WTC11 (cell line): Measurements from ENCODE around the gene RSRP1. TPM values are rescaled to one million over a fixed set of nuclear protein-coding genes. Genes with fewer than 3 reads are reported as not detected.
A peak's percentile ranks its signal among the peaks of the same experiment; 100 is the strongest.

Experiments used
- ATAC-seq: fragments of 200-7000 bp; cut with Tn5 transposase; 2 replicates; pipeline ENCODE4 v1.10.0; 2021; ENCODE audit warnings: mild to moderate bottlenecking, moderate library complexity
- CTCF ChIA-PET: fragments of 300-600 bp; sonication (Branson Sonifier 250); formaldehyde crosslinking; loops from one replicate; lab custom pipeline; 2021; ENCODE audit warnings: antibody characterized with exemption; lab: Charles Lee
- POLR2A ChIA-PET: fragments of 350-600 bp; sonication (Branson Sonifier 250); formaldehyde crosslinking; loops from one replicate; lab custom pipeline; 2021; ENCODE audit warnings: antibody characterized with exemption; lab: Charles Lee
- DNase-seq: peaks from one replicate; pipeline ENCODE4 v3.0.0; 2021; ENCODE audit warnings: low spot score
- H3K27ac Mint-ChIP-seq: 2 replicates; pipeline ENCODE4 v1.8.0; 2021; ENCODE audit warnings: mixed read lengths
- H3K27me3 Mint-ChIP-seq: 2 replicates; pipeline ENCODE4 v1.8.0; 2021; ENCODE audit warnings: low read depth, mild to moderate bottlenecking, moderate library complexity, mixed read lengths
- H3K36me3 Mint-ChIP-seq: 2 replicates; pipeline ENCODE4 v1.8.0; 2021; ENCODE audit warnings: mixed read lengths
- H3K4me1 Mint-ChIP-seq: 2 replicates; pipeline ENCODE4 v1.8.0; 2022; ENCODE audit warnings: mixed read lengths
- H3K4me3 Mint-ChIP-seq: 2 replicates; pipeline ENCODE4 v1.8.0; 2021; ENCODE audit warnings: mild to moderate bottlenecking, moderate library complexity, mixed read lengths
- H3K9me3 Mint-ChIP-seq: 2 replicates; pipeline ENCODE4 v1.8.0; 2021; ENCODE audit warnings: mixed read lengths
- CREM ChIP-seq: sonication (generic); formaldehyde crosslinking; IDR thresholded peaks from 2 replicates; pipeline ENCODE4 v1.8.1; 2022; ENCODE audit warnings: mild to moderate bottlenecking, missing genetic modification reagents, moderate library complexity
- FOXJ3 ChIP-seq: sonication (generic); formaldehyde crosslinking; IDR thresholded peaks from 2 replicates; pipeline ENCODE4 v1.9.0; 2021; ENCODE audit warnings: missing genetic modification reagents, mild to moderate bottlenecking, borderline replicate concordance
- FOXK1 ChIP-seq: sonication (generic); formaldehyde crosslinking; IDR thresholded peaks from 2 replicates; pipeline ENCODE4 v1.8.0; 2022; ENCODE audit warnings: mild to moderate bottlenecking, moderate library complexity, missing genetic modification reagents
- GRHL2 ChIP-seq: fragments of 250-450 bp; sonication (Bioruptor Pico); IDR thresholded peaks from 2 replicates; pipeline ENCODE4 v1.8.0; 2022; ENCODE audit warnings: mild to moderate bottlenecking, moderate library complexity; ENCODE audit not compliant: insufficient replicate concordance, severe bottlenecking
- GTF2I ChIP-seq: fragments of 250-450 bp; sonication (Bioruptor Pico); conservative IDR thresholded peaks from 2 replicates; pipeline ENCODE4 v1.4.0; 2021; ENCODE audit warnings: mild to moderate bottlenecking
- IRF2 ChIP-seq: sonication (generic); formaldehyde crosslinking; IDR thresholded peaks from 2 replicates; pipeline ENCODE4 v1.8.0; 2022; ENCODE audit warnings: low read depth, missing genetic modification reagents, borderline replicate concordance
- KAT7 ChIP-seq: sonication (generic); formaldehyde crosslinking; IDR thresholded peaks from 2 replicates; pipeline ENCODE4 v1.8.1; 2023; ENCODE audit warnings: missing genetic modification reagents, mild to moderate bottlenecking, borderline replicate concordance
- MXD4 ChIP-seq: fragments of 250-450 bp; sonication (Bioruptor Pico); IDR thresholded peaks from 2 replicates; pipeline ENCODE4 v1.8.0; 2021; ENCODE audit warnings: mild to moderate bottlenecking, moderate library complexity, borderline replicate concordance
- MYBL2 ChIP-seq: sonication (generic); formaldehyde crosslinking; IDR thresholded peaks from 2 replicates; pipeline ENCODE4 v1.8.1; 2023; ENCODE audit warnings: mild to moderate bottlenecking, moderate library complexity, missing genetic modification reagents
- OVOL2 ChIP-seq: fragments of 250-450 bp; sonication (Bioruptor Pico); IDR thresholded peaks from 2 replicates; pipeline ENCODE4 v1.9.0; 2021; ENCODE audit warnings: mild to moderate bottlenecking, borderline replicate concordance
- SOX15 ChIP-seq: fragments of 250-450 bp; sonication (Bioruptor Pico); IDR thresholded peaks from 2 replicates; pipeline ENCODE4 v1.9.0; 2021; ENCODE audit warnings: mild to moderate bottlenecking
- SP1 ChIP-seq: sonication (generic); formaldehyde crosslinking; conservative IDR thresholded peaks from 2 replicates; pipeline ENCODE4 v1.8.1; 2022; ENCODE audit warnings: missing genetic modification reagents
- TEAD1 ChIP-seq: sonication (generic); formaldehyde crosslinking; IDR thresholded peaks from 2 replicates; pipeline ENCODE4 v1.8.0; 2022; ENCODE audit warnings: mild to moderate bottlenecking, missing genetic modification reagents
- TEAD4 ChIP-seq: sonication (generic); formaldehyde crosslinking; IDR thresholded peaks from 2 replicates; pipeline ENCODE4 v1.8.0; 2022; ENCODE audit warnings: mild to moderate bottlenecking, missing genetic modification reagents
- ZNF121 ChIP-seq: sonication (generic); formaldehyde crosslinking; IDR thresholded peaks from 2 replicates; pipeline ENCODE4 v1.8.0; 2023; ENCODE audit warnings: missing genetic modification reagents
- ZNF396 ChIP-seq: fragments of 250-450 bp; sonication (Bioruptor Pico); IDR thresholded peaks from 2 replicates; pipeline ENCODE4 v1.8.0; 2021; ENCODE audit warnings: mild to moderate bottlenecking, moderate library complexity, borderline replicate concordance
- ZNF416 ChIP-seq: fragments of 250-450 bp; sonication (Bioruptor Pico); IDR thresholded peaks from 2 replicates; pipeline ENCODE4 v1.9.0; 2021; ENCODE audit warnings: mild to moderate bottlenecking, inconsistent platforms
- total RNA-seq: library from RNA; stranded (reverse); gene quantifications from 3 replicates; pipeline ENCODE4 v1.2.3, GENCODE V29; 2021
- TF ChIP-seq, protein P1 (sequence below): sonication (generic); formaldehyde crosslinking; IDR thresholded peaks from 2 replicates; pipeline ENCODE4 v1.8.0; 2022; ENCODE audit warnings: mild to moderate bottlenecking, missing genetic modification reagents
- TF ChIP-seq, protein P2 (sequence below): fragments of 250-450 bp; sonication (Bioruptor Pico); IDR thresholded peaks from 2 replicates; pipeline ENCODE4 v1.9.0; 2021; ENCODE audit warnings: mild to moderate bottlenecking
- TF ChIP-seq, protein P3 (sequence below): fragments of 250-450 bp; sonication (Bioruptor Pico); IDR thresholded peaks from 2 replicates; pipeline ENCODE4 v1.9.0; 2021; ENCODE audit warnings: mild to moderate bottlenecking
- TF ChIP-seq, protein P4 (sequence below): sonication (generic); formaldehyde crosslinking; IDR thresholded peaks from 2 replicates; pipeline ENCODE4 v1.8.1; 2022; ENCODE audit warnings: low read depth, missing genetic modification reagents, borderline replicate concordance
- TF ChIP-seq, protein P5 (sequence below): sonication (generic); formaldehyde crosslinking; IDR thresholded peaks from 2 replicates; pipeline ENCODE4 v1.8.0; 2022; ENCODE audit warnings: mild to moderate bottlenecking, missing genetic modification reagents
- TF ChIP-seq, protein P6 (sequence below): fragments of 250-450 bp; sonication (Bioruptor Pico); IDR thresholded peaks from 2 replicates; pipeline ENCODE4 v2.1.2; 2022; ENCODE audit warnings: mild to moderate bottlenecking, moderate library complexity
- TF ChIP-seq, protein P7 (sequence below): fragments of 250-450 bp; sonication (Bioruptor Pico); IDR thresholded peaks from 2 replicates; pipeline ENCODE4 v1.8.0; 2021; ENCODE audit warnings: mild to moderate bottlenecking
- TF ChIP-seq, protein P8 (sequence below): sonication (generic); formaldehyde crosslinking; IDR thresholded peaks from 2 replicates; pipeline ENCODE4 v1.8.1; 2023; ENCODE audit warnings: mild to moderate bottlenecking, missing genetic modification reagents

The RSRP1 gene
- total RNA-seq, 1 experiment from 2014 or later = 78.1 TPM

DNA sequence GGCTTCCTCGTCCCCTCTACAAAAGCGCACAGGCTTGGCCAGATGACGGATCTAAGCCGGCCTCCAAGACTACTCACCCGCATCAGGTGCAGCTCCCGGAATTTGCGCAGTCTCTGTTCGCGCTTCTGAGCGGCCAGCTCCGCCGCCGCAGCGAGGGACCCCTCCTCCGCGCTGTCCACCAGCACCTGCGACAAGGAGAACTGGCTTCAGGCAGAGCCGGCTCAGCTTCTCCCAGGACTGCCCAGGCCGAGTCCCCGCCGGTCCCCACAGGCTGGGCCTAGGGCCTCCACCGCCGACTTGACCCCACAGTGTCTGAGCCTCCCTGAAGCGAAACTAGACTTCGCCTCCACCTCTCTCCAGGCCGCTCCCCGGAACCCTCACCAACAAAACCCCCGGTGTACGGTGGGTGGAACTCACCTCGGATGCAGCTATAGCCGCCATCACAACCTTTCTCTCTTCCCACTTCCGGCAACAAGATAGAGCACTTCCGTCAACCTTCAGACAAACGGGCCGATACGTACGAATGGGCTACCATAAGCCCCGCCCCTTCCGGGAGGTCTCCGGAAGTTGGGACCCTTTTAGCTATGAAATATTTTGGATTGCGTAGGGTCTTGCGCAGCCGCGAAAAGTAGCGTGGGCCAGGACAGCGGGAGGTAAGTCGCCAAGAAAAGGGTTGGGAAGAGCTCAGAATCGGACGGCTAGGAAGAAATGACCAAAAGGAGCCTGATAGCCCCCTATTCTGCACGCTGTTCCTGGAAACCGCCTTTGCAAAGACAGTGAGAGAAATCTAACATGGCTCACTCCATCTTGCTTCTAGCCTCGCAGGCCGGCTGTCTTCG lies 15.0 kb downstream of the RSRP1 start, which contains the start of gene SYF2:
TSS of gene SYF2 (minus strand) at position 476 of the 839 bp plus-strand sequence. CDS start at position 441, 35 bp downstream.
- Mint-ChIP-seq H3K27me3 (no peaks in the 10 kb centered on the region), H3K27ac (no peak within 1 kb of the TSS; the same call in 1 of the 2 replicates), H3K4me3 (no peak within 1 kb of the TSS), H3K4me1 (peaks cover 14% of the 10 kb centered on the region), H3K9me3 (no peaks in the 10 kb centered on the region), H3K36me3 (peaks cover 31% of the 10 kb centered on the region)
- ChIA-PET CTCF (interaction anchor here (0.9 to 1.9 kb wide), 9 partner anchors 9 to 544 kb away, joined by 3 to 11 read pairs (median 4); partner anchors contain the start of gene RSRP1), POLR2A (interaction anchor here (0.6 to 2.4 kb wide), 6 partner anchors 16 to 797 kb away, joined by 3 to 21 read pairs (median 3); partner anchors contain the start of genes CLIC4 and RSRP1)
- DNase-seq (peak; percentile 89), ATAC-seq (peak; percentile 76)
- TF ChIP-seq MYBL2 (CRISPR knock-in tag) = peak; percentile 72; the same call in 1 of the 2 replicates
- no peak for TF ChIP-seq CREM (CRISPR knock-in tag)
- no peak for TF ChIP-seq FOXJ3
- TF ChIP-seq, protein P1, sequence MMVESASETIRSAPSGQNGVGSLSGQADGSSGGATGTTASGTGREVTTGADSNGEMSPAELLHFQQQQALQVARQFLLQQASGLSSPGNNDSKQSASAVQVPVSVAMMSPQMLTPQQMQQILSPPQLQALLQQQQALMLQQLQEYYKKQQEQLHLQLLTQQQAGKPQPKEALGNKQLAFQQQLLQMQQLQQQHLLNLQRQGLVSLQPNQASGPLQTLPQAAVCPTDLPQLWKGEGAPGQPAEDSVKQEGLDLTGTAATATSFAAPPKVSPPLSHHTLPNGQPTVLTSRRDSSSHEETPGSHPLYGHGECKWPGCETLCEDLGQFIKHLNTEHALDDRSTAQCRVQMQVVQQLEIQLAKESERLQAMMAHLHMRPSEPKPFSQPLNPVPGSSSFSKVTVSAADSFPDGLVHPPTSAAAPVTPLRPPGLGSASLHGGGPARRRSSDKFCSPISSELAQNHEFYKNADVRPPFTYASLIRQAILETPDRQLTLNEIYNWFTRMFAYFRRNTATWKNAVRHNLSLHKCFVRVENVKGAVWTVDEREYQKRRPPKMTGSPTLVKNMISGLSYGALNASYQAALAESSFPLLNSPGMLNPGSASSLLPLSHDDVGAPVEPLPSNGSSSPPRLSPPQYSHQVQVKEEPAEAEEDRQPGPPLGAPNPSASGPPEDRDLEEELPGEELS (CRISPR knock-in tag) = peak; percentile 58; the same call in 1 of the 2 replicates
- no peak for TF ChIP-seq SOX15
- TF ChIP-seq, protein P2, sequence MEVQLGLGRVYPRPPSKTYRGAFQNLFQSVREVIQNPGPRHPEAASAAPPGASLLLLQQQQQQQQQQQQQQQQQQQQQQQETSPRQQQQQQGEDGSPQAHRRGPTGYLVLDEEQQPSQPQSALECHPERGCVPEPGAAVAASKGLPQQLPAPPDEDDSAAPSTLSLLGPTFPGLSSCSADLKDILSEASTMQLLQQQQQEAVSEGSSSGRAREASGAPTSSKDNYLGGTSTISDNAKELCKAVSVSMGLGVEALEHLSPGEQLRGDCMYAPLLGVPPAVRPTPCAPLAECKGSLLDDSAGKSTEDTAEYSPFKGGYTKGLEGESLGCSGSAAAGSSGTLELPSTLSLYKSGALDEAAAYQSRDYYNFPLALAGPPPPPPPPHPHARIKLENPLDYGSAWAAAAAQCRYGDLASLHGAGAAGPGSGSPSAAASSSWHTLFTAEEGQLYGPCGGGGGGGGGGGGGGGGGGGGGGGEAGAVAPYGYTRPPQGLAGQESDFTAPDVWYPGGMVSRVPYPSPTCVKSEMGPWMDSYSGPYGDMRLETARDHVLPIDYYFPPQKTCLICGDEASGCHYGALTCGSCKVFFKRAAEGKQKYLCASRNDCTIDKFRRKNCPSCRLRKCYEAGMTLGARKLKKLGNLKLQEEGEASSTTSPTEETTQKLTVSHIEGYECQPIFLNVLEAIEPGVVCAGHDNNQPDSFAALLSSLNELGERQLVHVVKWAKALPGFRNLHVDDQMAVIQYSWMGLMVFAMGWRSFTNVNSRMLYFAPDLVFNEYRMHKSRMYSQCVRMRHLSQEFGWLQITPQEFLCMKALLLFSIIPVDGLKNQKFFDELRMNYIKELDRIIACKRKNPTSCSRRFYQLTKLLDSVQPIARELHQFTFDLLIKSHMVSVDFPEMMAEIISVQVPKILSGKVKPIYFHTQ = no peak
- 0 out of 2 replicates have a peak, but pooled peaks have one; percentile 6 for TF ChIP-seq TEAD4
- TF ChIP-seq, protein P3, sequence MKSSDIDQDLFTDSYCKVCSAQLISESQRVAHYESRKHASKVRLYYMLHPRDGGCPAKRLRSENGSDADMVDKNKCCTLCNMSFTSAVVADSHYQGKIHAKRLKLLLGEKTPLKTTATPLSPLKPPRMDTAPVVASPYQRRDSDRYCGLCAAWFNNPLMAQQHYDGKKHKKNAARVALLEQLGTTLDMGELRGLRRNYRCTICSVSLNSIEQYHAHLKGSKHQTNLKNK (CRISPR knock-in tag) = no peak
- peak; percentile 100 for TF ChIP-seq FOXK1 (CRISPR knock-in tag)
- TF ChIP-seq OVOL2 = no peak
- no peak for TF ChIP-seq GRHL2 (CRISPR knock-in tag)
- no peak for TF ChIP-seq KAT7 (CRISPR knock-in tag)
- TF ChIP-seq, protein P4, sequence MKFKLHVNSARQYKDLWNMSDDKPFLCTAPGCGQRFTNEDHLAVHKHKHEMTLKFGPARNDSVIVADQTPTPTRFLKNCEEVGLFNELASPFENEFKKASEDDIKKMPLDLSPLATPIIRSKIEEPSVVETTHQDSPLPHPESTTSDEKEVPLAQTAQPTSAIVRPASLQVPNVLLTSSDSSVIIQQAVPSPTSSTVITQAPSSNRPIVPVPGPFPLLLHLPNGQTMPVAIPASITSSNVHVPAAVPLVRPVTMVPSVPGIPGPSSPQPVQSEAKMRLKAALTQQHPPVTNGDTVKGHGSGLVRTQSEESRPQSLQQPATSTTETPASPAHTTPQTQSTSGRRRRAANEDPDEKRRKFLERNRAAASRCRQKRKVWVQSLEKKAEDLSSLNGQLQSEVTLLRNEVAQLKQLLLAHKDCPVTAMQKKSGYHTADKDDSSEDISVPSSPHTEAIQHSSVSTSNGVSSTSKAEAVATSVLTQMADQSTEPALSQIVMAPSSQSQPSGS (CRISPR knock-in tag) = no peak
- TF ChIP-seq IRF2 = no peak
- TF ChIP-seq, protein P5, sequence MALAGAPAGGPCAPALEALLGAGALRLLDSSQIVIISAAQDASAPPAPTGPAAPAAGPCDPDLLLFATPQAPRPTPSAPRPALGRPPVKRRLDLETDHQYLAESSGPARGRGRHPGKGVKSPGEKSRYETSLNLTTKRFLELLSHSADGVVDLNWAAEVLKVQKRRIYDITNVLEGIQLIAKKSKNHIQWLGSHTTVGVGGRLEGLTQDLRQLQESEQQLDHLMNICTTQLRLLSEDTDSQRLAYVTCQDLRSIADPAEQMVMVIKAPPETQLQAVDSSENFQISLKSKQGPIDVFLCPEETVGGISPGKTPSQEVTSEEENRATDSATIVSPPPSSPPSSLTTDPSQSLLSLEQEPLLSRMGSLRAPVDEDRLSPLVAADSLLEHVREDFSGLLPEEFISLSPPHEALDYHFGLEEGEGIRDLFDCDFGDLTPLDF (CRISPR knock-in tag) = no peak
- TF ChIP-seq, protein P6, sequence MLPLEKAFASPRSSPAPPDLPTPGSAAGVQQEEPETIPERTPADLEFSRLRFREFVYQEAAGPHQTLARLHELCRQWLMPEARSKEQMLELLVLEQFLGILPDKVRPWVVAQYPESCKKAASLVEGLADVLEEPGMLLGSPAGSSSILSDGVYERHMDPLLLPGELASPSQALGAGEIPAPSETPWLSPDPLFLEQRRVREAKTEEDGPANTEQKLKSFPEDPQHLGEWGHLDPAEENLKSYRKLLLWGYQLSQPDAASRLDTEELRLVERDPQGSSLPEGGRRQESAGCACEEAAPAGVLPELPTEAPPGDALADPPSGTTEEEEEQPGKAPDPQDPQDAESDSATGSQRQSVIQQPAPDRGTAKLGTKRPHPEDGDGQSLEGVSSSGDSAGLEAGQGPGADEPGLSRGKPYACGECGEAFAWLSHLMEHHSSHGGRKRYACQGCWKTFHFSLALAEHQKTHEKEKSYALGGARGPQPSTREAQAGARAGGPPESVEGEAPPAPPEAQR (CRISPR knock-in tag) = no peak
- no peak for TF ChIP-seq MXD4 (CRISPR knock-in tag)
- TF ChIP-seq TEAD1 (CRISPR knock-in tag) = peak; percentile 74
- no peak for TF ChIP-seq ZNF396 (CRISPR knock-in tag)
- TF ChIP-seq GTF2I (CRISPR knock-in tag) = no peak
- peak; percentile 90 for TF ChIP-seq SP1 (CRISPR knock-in tag)
- no peak for TF ChIP-seq ZNF121
- TF ChIP-seq ZNF416 = no peak
- TF ChIP-seq, protein P7, sequence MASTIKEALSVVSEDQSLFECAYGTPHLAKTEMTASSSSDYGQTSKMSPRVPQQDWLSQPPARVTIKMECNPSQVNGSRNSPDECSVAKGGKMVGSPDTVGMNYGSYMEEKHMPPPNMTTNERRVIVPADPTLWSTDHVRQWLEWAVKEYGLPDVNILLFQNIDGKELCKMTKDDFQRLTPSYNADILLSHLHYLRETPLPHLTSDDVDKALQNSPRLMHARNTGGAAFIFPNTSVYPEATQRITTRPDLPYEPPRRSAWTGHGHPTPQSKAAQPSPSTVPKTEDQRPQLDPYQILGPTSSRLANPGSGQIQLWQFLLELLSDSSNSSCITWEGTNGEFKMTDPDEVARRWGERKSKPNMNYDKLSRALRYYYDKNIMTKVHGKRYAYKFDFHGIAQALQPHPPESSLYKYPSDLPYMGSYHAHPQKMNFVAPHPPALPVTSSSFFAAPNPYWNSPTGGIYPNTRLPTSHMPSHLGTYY (CRISPR knock-in tag) = no peak
- TF ChIP-seq, protein P8, sequence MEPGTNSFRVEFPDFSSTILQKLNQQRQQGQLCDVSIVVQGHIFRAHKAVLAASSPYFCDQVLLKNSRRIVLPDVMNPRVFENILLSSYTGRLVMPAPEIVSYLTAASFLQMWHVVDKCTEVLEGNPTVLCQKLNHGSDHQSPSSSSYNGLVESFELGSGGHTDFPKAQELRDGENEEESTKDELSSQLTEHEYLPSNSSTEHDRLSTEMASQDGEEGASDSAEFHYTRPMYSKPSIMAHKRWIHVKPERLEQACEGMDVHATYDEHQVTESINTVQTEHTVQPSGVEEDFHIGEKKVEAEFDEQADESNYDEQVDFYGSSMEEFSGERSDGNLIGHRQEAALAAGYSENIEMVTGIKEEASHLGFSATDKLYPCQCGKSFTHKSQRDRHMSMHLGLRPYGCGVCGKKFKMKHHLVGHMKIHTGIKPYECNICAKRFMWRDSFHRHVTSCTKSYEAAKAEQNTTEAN (CRISPR knock-in tag) = peak; percentile 72; the same call in 1 of the 2 replicates
